HG02970 (cell line): Measurements from ENCODE around the gene DNMT3B.

ENCODE experiments used
- ATAC-seq: cut with Tn5 transposase; IDR thresholded peaks from one replicate; pipeline ENCODE4 v1.9.1; 2021; ENCODE audit warnings: mild to moderate bottlenecking, moderate library complexity, moderate number of reproducible peaks; ENCODE audit not compliant: unreplicated experiment, low FRiP score

DNMT3B gene

GRCh38 chr20:32820698-32821377, 58.7 kb downstream of the DNMT3B start:
- ATAC-seq: no peak

- ATAC-seq: no peak
Observed at GRCh38 chr20:32822225-32822624, 60.0 kb downstream of the DNMT3B start.

GRCh38 chr20:32823078-32823477, 60.9 kb downstream of the DNMT3B start:
- no peak for ATAC-seq

GRCh38 chr20:32823737-32824588, 61.8 kb downstream of the DNMT3B start:
- ATAC-seq: no peak

GRCh38 chr20:32828029-32828680, 66.0 kb downstream of the DNMT3B start:
- no peak for ATAC-seq

GRCh38 chr20:32829311-32830005, 67.3 kb downstream of the DNMT3B start:
- ATAC-seq: no peak

GRCh38 chr20:32830437-32830836, 68.3 kb downstream of the DNMT3B start:
- ATAC-seq: no peak

- ATAC-seq: no peak
Observed at GRCh38 chr20:32831982-32832381, 69.8 kb downstream of the DNMT3B start.

GRCh38 chr20:32832664-32833063, 70.5 kb downstream of the DNMT3B start:
- no peak for ATAC-seq

GRCh38 chr20:32834972-32835371, 72.8 kb downstream of the DNMT3B start:
- no peak for ATAC-seq

GRCh38 chr20:32837157-32837556, 75.0 kb downstream of the DNMT3B start:
- no peak for ATAC-seq

GRCh38 chr20:32839227-32839981, 77.2 kb downstream of the DNMT3B start:
- ATAC-seq: no peak

GRCh38 chr20:32839982-32840285, 77.7 kb downstream of the DNMT3B start:
- no peak for ATAC-seq

GRCh38 chr20:32841174-32841573, 79.0 kb downstream of the DNMT3B start:
- no peak for ATAC-seq

GRCh38 chr20:32841632-32842031, 79.4 kb downstream of the DNMT3B start:
- ATAC-seq: no peak

GRCh38 chr20:32842688-32843524, 80.7 kb downstream of the DNMT3B start:
- ATAC-seq: no peak

- no peak for ATAC-seq
Observed at GRCh38 chr20:32845786-32846185, 83.6 kb downstream of the DNMT3B start.

GRCh38 chr20:32846852-32847251, 84.7 kb downstream of the DNMT3B start:
- no peak for ATAC-seq

GRCh38 chr20:32847964-32848363, 85.8 kb downstream of the DNMT3B start:
- ATAC-seq: no peak
